ENCODE results near the gene NRAP.

DNA sequence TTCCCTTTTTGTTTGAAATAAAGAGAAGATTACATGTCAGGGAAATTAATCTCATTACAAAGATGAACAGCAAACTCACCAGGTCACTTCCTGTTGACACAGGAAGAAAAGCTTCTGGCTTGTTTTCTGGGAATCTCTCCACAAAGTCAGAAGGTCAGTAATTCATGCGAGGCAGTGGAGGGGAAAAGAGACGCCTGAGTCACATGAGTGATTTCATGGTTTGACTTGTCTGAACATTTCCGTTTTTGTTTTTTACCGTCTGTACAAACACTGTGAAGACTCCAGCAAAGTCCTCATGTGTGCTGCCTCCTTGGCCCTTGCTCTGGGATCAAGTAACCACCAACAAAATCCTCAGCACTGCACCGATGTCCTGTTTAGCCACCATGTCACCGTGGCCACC, 113.5 kb downstream of the NRAP start:
- TF ChIP-seq, protein P1, sequence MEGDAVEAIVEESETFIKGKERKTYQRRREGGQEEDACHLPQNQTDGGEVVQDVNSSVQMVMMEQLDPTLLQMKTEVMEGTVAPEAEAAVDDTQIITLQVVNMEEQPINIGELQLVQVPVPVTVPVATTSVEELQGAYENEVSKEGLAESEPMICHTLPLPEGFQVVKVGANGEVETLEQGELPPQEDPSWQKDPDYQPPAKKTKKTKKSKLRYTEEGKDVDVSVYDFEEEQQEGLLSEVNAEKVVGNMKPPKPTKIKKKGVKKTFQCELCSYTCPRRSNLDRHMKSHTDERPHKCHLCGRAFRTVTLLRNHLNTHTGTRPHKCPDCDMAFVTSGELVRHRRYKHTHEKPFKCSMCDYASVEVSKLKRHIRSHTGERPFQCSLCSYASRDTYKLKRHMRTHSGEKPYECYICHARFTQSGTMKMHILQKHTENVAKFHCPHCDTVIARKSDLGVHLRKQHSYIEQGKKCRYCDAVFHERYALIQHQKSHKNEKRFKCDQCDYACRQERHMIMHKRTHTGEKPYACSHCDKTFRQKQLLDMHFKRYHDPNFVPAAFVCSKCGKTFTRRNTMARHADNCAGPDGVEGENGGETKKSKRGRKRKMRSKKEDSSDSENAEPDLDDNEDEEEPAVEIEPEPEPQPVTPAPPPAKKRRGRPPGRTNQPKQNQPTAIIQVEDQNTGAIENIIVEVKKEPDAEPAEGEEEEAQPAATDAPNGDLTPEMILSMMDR (conservative IDR thresholded peaks at IDR 0.05; ENCODE audit: low read depth in 2 of 2), result no peak
- TF ChIP-seq, protein P2, sequence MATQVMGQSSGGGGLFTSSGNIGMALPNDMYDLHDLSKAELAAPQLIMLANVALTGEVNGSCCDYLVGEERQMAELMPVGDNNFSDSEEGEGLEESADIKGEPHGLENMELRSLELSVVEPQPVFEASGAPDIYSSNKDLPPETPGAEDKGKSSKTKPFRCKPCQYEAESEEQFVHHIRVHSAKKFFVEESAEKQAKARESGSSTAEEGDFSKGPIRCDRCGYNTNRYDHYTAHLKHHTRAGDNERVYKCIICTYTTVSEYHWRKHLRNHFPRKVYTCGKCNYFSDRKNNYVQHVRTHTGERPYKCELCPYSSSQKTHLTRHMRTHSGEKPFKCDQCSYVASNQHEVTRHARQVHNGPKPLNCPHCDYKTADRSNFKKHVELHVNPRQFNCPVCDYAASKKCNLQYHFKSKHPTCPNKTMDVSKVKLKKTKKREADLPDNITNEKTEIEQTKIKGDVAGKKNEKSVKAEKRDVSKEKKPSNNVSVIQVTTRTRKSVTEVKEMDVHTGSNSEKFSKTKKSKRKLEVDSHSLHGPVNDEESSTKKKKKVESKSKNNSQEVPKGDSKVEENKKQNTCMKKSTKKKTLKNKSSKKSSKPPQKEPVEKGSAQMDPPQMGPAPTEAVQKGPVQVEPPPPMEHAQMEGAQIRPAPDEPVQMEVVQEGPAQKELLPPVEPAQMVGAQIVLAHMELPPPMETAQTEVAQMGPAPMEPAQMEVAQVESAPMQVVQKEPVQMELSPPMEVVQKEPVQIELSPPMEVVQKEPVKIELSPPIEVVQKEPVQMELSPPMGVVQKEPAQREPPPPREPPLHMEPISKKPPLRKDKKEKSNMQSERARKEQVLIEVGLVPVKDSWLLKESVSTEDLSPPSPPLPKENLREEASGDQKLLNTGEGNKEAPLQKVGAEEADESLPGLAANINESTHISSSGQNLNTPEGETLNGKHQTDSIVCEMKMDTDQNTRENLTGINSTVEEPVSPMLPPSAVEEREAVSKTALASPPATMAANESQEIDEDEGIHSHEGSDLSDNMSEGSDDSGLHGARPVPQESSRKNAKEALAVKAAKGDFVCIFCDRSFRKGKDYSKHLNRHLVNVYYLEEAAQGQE (IDR thresholded peaks at IDR 0.05; ENCODE audit: unreplicated experiment), result no peak
- no peak for TF ChIP-seq EZH2 (IDR thresholded peaks at IDR 0.05; ENCODE audit: low read depth, unreplicated experiment)
- TF ChIP-seq POLR2AphosphoS5 (IDR thresholded peaks at IDR 0.05; ENCODE audit: low read depth), result no peak
- TF ChIP-seq, protein P3, sequence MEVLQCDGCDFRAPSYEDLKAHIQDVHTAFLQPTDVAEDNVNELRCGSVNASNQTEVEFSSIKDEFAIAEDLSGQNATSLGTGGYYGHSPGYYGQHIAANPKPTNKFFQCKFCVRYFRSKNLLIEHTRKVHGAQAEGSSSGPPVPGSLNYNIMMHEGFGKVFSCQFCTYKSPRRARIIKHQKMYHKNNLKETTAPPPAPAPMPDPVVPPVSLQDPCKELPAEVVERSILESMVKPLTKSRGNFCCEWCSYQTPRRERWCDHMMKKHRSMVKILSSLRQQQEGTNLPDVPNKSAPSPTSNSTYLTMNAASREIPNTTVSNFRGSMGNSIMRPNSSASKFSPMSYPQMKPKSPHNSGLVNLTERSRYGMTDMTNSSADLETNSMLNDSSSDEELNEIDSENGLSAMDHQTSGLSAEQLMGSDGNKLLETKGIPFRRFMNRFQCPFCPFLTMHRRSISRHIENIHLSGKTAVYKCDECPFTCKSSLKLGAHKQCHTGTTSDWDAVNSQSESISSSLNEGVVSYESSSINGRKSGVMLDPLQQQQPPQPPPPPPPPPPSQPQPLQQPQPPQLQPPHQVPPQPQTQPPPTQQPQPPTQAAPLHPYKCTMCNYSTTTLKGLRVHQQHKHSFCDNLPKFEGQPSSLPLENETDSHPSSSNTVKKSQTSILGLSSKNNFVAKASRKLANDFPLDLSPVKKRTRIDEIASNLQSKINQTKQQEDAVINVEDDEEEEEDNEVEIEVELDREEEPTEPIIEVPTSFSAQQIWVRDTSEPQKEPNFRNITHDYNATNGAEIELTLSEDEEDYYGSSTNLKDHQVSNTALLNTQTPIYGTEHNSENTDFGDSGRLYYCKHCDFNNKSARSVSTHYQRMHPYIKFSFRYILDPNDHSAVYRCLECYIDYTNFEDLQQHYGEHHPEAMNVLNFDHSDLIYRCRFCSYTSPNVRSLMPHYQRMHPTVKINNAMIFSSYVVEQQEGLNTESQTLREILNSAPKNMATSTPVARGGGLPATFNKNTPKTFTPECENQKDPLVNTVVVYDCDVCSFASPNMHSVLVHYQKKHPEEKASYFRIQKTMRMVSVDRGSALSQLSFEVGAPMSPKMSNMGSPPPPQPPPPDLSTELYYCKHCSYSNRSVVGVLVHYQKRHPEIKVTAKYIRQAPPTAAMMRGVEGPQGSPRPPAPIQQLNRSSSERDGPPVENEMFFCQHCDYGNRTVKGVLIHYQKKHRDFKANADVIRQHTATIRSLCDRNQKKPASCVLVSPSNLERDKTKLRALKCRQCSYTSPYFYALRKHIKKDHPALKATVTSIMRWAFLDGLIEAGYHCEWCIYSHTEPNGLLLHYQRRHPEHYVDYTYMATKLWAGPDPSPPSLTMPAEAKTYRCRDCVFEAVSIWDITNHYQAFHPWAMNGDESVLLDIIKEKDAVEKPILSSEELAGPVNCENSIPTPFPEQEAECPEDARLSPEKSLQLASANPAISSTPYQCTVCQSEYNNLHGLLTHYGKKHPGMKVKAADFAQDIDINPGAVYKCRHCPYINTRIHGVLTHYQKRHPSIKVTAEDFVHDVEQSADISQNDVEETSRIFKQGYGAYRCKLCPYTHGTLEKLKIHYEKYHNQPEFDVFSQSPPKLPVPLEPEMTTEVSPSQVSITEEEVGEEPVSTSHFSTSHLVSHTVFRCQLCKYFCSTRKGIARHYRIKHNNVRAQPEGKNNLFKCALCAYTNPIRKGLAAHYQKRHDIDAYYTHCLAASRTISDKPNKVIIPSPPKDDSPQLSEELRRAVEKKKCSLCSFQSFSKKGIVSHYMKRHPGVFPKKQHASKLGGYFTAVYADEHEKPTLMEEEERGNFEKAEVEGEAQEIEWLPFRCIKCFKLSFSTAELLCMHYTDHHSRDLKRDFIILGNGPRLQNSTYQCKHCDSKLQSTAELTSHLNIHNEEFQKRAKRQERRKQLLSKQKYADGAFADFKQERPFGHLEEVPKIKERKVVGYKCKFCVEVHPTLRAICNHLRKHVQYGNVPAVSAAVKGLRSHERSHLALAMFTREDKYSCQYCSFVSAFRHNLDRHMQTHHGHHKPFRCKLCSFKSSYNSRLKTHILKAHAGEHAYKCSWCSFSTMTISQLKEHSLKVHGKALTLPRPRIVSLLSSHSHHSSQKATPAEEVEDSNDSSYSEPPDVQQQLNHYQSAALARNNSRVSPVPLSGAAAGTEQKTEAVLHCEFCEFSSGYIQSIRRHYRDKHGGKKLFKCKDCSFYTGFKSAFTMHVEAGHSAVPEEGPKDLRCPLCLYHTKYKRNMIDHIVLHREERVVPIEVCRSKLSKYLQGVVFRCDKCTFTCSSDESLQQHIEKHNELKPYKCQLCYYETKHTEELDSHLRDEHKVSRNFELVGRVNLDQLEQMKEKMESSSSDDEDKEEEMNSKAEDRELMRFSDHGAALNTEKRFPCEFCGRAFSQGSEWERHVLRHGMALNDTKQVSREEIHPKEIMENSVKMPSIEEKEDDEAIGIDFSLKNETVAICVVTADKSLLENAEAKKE (CRISPR knock-in tag; IDR thresholded peaks at IDR 0.05), result no peak
- no peak for TF ChIP-seq EZH2phosphoT487 (IDR thresholded peaks at IDR 0.05; ENCODE audit: unreplicated experiment)
- no peak for TF ChIP-seq JUNB (IDR thresholded peaks at IDR 0.05; ENCODE audit: unreplicated experiment)

Data from GM23338 (cell line).